Measurements from ENCODE around the gene STK11. TPM values are rescaled to one million over a fixed set of nuclear protein-coding genes. Genes with fewer than 3 reads are reported as not detected.

The STK11 gene
- total RNA-seq, 1 experiment from 2014 or later = 53.0 TPM

- Histone ChIP-seq H3K79me2 (ENCODE audit: low read depth) (peaks cover 15% of the 10 kb centered on the region), H3F3A (ENCODE audit: insufficient read depth, low read depth) (no peaks in the 10 kb centered on the region), H3K9me3 (ENCODE audit: insufficient read depth, low read depth) (no peaks in the 10 kb centered on the region), H2AFZ (no peak overlapping the region), H3K4me1 (replicated peaks; ENCODE audit: insufficient read depth) (0 out of 2 replicates have a peak, but pooled peaks cover under 1% of the 10 kb centered on the region), H3K36me3 (ENCODE audit: low read depth) (no peaks in the 10 kb centered on the region), H3K27ac (no peak overlapping the region), H4K20me1 (ENCODE audit: insufficient read depth) (peaks cover 11% of the 10 kb centered on the region; the same call in 1 of the 2 replicates), H3K9me2 (ENCODE audit: insufficient read depth) (no peaks in the 10 kb centered on the region), H3K4me2 (no peak overlapping the region), H3K27me3 (ENCODE audit: insufficient read depth, low read depth) (no peaks in the 10 kb centered on the region), H3K4me3 (no peak overlapping the region)
- BruUV-seq (replicated peaks) = no TSS peak
- CTCF ChIA-PET = no interaction called here
- TF ChIP-seq EZH2 (IDR thresholded peaks at IDR 0.05; ENCODE audit: low read depth) = no peak
- no peak for TF ChIP-seq CTCF (conservative IDR thresholded peaks at IDR 0.05)
- POLR2A ChIA-PET (ENCODE audit: unreplicated experiment) = no interaction called here
- DNase-seq = no peak
- intact Hi-C loops (cut with micrococcal nuclease; ENCODE audit: unreplicated experiment) = no loop called here
These were observed 16.8 kb downstream of the STK11 start for GRCh38 chr19:1222394-1222793.

GRCh38 chr19:1223018-1223855 lies 17.7 kb downstream of the STK11 start:
- H3F3A ChIP-seq (ENCODE audit: insufficient read depth, low read depth) = no peaks in the 10 kb centered on the region
- no TSS peak for BruUV-seq (replicated peaks)
- POLR2A ChIA-PET (ENCODE audit: unreplicated experiment) = no interaction called here
- peaks cover 6% of the 10 kb centered on the region for H3K79me2 ChIP-seq (ENCODE audit: low read depth)
- H3K9me2 ChIP-seq (ENCODE audit: insufficient read depth) = no peaks in the 10 kb centered on the region
- H3K4me2 ChIP-seq = no peak overlapping the region
- no peaks in the 10 kb centered on the region for H3K4me1 ChIP-seq (replicated peaks; ENCODE audit: insufficient read depth)
- peaks cover 11% of the 10 kb centered on the region; the same call in 1 of the 2 replicates for H4K20me1 ChIP-seq (ENCODE audit: insufficient read depth)
- H3K27ac ChIP-seq = no peak overlapping the region
- H3K36me3 ChIP-seq (ENCODE audit: low read depth) = no peaks in the 10 kb centered on the region
- no peak for DNase-seq
- H2AFZ ChIP-seq = no peak overlapping the region
- no peak overlapping the region for H3K4me3 ChIP-seq
- intact Hi-C loops (cut with micrococcal nuclease; ENCODE audit: unreplicated experiment) = no loop called here
- CTCF ChIA-PET = no interaction called here
- no peaks in the 10 kb centered on the region for H3K9me3 ChIP-seq (ENCODE audit: insufficient read depth, low read depth)
- TF ChIP-seq CTCF (conservative IDR thresholded peaks at IDR 0.05) = peak; percentile 51; the same call in 1 of the 2 replicates
- no peak for TF ChIP-seq EZH2 (IDR thresholded peaks at IDR 0.05; ENCODE audit: low read depth)
- no peaks in the 10 kb centered on the region for H3K27me3 ChIP-seq (ENCODE audit: insufficient read depth, low read depth)

- H3K79me2 ChIP-seq (ENCODE audit: low read depth) = no peaks in the 10 kb centered on the region
- no peaks in the 10 kb centered on the region for H3F3A ChIP-seq (ENCODE audit: insufficient read depth, low read depth)
- no peak overlapping the region for H3K4me2 ChIP-seq
- no TSS peak for BruUV-seq (replicated peaks)
- no peaks in the 10 kb centered on the region for H3K9me2 ChIP-seq (ENCODE audit: insufficient read depth)
- H2AFZ ChIP-seq = no peak overlapping the region
- no peaks in the 10 kb centered on the region for H3K9me3 ChIP-seq (ENCODE audit: insufficient read depth, low read depth)
- TF ChIP-seq EZH2 (IDR thresholded peaks at IDR 0.05; ENCODE audit: low read depth) (no peak), CTCF (conservative IDR thresholded peaks at IDR 0.05) (no peak)
- H3K27ac ChIP-seq = no peak overlapping the region
- ChIA-PET CTCF (interaction anchor here (0.7 kb wide), 1 partner anchor 29 kb away, joined by 3 read pairs; no protein-coding TSS in a partner anchor), POLR2A (ENCODE audit: unreplicated experiment) (interaction anchor here (0.6 kb wide), 1 partner anchor 45 kb away, joined by 5 read pairs; no protein-coding TSS in a partner anchor)
- H3K27me3 ChIP-seq (ENCODE audit: insufficient read depth, low read depth) = no peaks in the 10 kb centered on the region
- intact Hi-C loops (cut with micrococcal nuclease; ENCODE audit: unreplicated experiment) = no loop called here
- H3K4me3 ChIP-seq = no peak overlapping the region
- peaks cover 8% of the 10 kb centered on the region; the same call in 1 of the 2 replicates for H4K20me1 ChIP-seq (ENCODE audit: insufficient read depth)
- H3K4me1 ChIP-seq (replicated peaks; ENCODE audit: insufficient read depth) = no peaks in the 10 kb centered on the region
- no peak for DNase-seq
- no peaks in the 10 kb centered on the region for H3K36me3 ChIP-seq (ENCODE audit: low read depth)
These were observed 18.7 kb downstream of the STK11 start for GRCh38 chr19:1224047-1224825.

Measured in PC-9 (cell line).